HepG2 (cell line): Measurements from ENCODE around the gene CCDC57. TPM values are rescaled to one million over a fixed set of nuclear protein-coding genes. Genes with fewer than 3 reads are reported as not detected.

Experiments
- AGO1 ChIP-seq: fragments of 200-400 bp; formaldehyde crosslinking; IDR thresholded peaks from 2 replicates; pipeline ENCODE4 v1.6.1; 2017; ENCODE audit warnings: mild to moderate bottlenecking, low read depth, low read length, moderate library complexity; ENCODE audit not compliant: poor library complexity, severe bottlenecking
- CBFB ChIP-seq: sonication (generic); formaldehyde crosslinking; IDR thresholded peaks from 2 replicates; pipeline ENCODE4 v1.4.0; 2020; ENCODE audit warnings: missing genetic modification reagents
- CHD2 ChIP-seq: IDR thresholded peaks from 2 replicates; pipeline ENCODE4 v1.6.1; 2011; ENCODE audit warnings: low read depth, low read length, improper control_type of control experiment
- DMAP1 ChIP-seq: IDR thresholded peaks from 2 replicates; pipeline ENCODE4 v1.6.1; 2016
- DNMT1 ChIP-seq: sonication (generic); formaldehyde crosslinking; IDR thresholded peaks from 2 replicates; pipeline ENCODE4 v1.5.1; 2020; ENCODE audit warnings: mild to moderate bottlenecking, missing genetic modification reagents
- DR1 ChIP-seq: sonication (generic); formaldehyde crosslinking; IDR thresholded peaks from 2 replicates; pipeline ENCODE4 v1.8.0; 2021; ENCODE audit warnings: mild to moderate bottlenecking, missing genetic modification reagents, inconsistent platforms
- FOXK1 ChIP-seq: sonication (generic); formaldehyde crosslinking; IDR thresholded peaks from 2 replicates; pipeline ENCODE4 v1.4.0; 2020; ENCODE audit warnings: low read depth, missing genetic modification reagents, borderline replicate concordance
- HOXA9 ChIP-seq: sonication (generic); formaldehyde crosslinking; IDR thresholded peaks from 2 replicates; pipeline ENCODE4 v1.8.1; 2022; ENCODE audit warnings: missing genetic modification reagents, mild to moderate bottlenecking, moderate library complexity, borderline replicate concordance
- MEIS1 ChIP-seq: sonication (generic); formaldehyde crosslinking; IDR thresholded peaks from 2 replicates; pipeline ENCODE4 v1.9.0; 2021; ENCODE audit warnings: mild to moderate bottlenecking, missing genetic modification reagents, moderate library complexity, borderline replicate concordance
- MLX ChIP-seq: IDR thresholded peaks from 2 replicates; pipeline ENCODE4 v1.6.1; 2016
- MNT ChIP-seq: fragments of 450-650 bp; IDR thresholded peaks from 2 replicates; pipeline ENCODE4 v1.6.1; 2016
- NFRKB ChIP-seq: fragments of 450-650 bp; IDR thresholded peaks from 2 replicates; pipeline ENCODE4 v1.6.1; 2017
- TEAD3 ChIP-seq: optimal IDR thresholded peaks from 2 replicates; pipeline ENCODE3; 2016; ENCODE audit warnings: borderline replicate concordance
- TRIM22 ChIP-seq: fragments of 450-650 bp; IDR thresholded peaks from 2 replicates; pipeline ENCODE4 v1.6.1; 2017
- ZBTB7A ChIP-seq: sonication (generic); formaldehyde crosslinking; IDR thresholded peaks from 2 replicates; pipeline ENCODE4 v1.8.0; 2022; ENCODE audit warnings: mild to moderate bottlenecking, missing genetic modification reagents
- ZFP82 ChIP-seq: sonication (generic); formaldehyde crosslinking; IDR thresholded peaks from 2 replicates; pipeline ENCODE4 v1.5.1; 2020; ENCODE audit warnings: mild to moderate bottlenecking, missing genetic modification reagents, borderline replicate concordance
- ZKSCAN1 ChIP-seq: fragments of 150-350 bp; IDR thresholded peaks from 2 replicates; pipeline ENCODE4 v1.6.1; 2014; ENCODE audit warnings: low read length
- ZNF10 ChIP-seq: sonication (generic); formaldehyde crosslinking; IDR thresholded peaks from 2 replicates; pipeline ENCODE4 v1.4.0; 2020; ENCODE audit warnings: mild to moderate bottlenecking, low read depth, missing genetic modification reagents, borderline replicate concordance
- ZNF292 ChIP-seq: sonication (generic); formaldehyde crosslinking; IDR thresholded peaks from 2 replicates; pipeline ENCODE4 v1.8.1; 2022; ENCODE audit warnings: mild to moderate bottlenecking, low read depth, missing genetic modification reagents, borderline replicate concordance
- ZNF451 ChIP-seq: sonication (generic); formaldehyde crosslinking; IDR thresholded peaks from 2 replicates; pipeline ENCODE4 v1.5.0; 2020; ENCODE audit warnings: mild to moderate bottlenecking, missing genetic modification reagents
- ZNF605 ChIP-seq: sonication (generic); formaldehyde crosslinking; IDR thresholded peaks from 2 replicates; pipeline ENCODE4 v1.8.0; 2022; ENCODE audit warnings: mild to moderate bottlenecking, missing genetic modification reagents
- ZSCAN12 ChIP-seq: sonication (generic); formaldehyde crosslinking; IDR thresholded peaks from 2 replicates; pipeline ENCODE4 v1.9.0; 2021; ENCODE audit warnings: mild to moderate bottlenecking, missing genetic modification reagents
- polyA plus RNA-seq, 8 experiments: library from polyadenylated mRNA; depleted of rRNA in 3 of 8; stranded (reverse) in 7 of 8; unstranded in 1 of 8; fragments of >200 nt; fragmentation: Illumina TruSeq in 4 of 8; extraction: Trizol in 4 of 8; gene quantifications; 2 replicates each; pipeline versions ENCODE4 v1.2.1 to v1.2.3, GENCODE V29; 2011 to 2016; ENCODE audit warnings: low read depth in 4 of 8, missing spikeins in 1 of 8, mixed read lengths in 1 of 8; ENCODE audit not compliant: insufficient read depth in 1 of 8
- total RNA-seq, 5 experiments: library from RNA; depleted of rRNA; stranded (reverse); fragments of >200 nt; fragmentation: Illumina TruSeq; extraction: Trizol; gene quantifications; 2 replicates each; pipeline ENCODE4 v1.2.3, GENCODE V29; 2016; ENCODE audit warnings: low read depth in 1 of 5
- TF ChIP-seq, protein P1 (sequence below): sonication (generic); formaldehyde crosslinking; IDR thresholded peaks from 2 replicates; pipeline ENCODE4 v1.5.0; 2020; ENCODE audit warnings: mild to moderate bottlenecking, missing genetic modification reagents
- TF ChIP-seq, protein P2 (sequence below): sonication (generic); formaldehyde crosslinking; conservative IDR thresholded peaks from 2 replicates; pipeline ENCODE4 v1.8.0; 2022; ENCODE audit warnings: low read depth, missing genetic modification reagents

Gene CCDC57
- total and polyA plus RNA-seq, 2 of the 13 experiments (the other 11 are each of a cell fraction or from before 2014, with no cell fraction given), result 59.3 to 59.9 TPM

DNA sequence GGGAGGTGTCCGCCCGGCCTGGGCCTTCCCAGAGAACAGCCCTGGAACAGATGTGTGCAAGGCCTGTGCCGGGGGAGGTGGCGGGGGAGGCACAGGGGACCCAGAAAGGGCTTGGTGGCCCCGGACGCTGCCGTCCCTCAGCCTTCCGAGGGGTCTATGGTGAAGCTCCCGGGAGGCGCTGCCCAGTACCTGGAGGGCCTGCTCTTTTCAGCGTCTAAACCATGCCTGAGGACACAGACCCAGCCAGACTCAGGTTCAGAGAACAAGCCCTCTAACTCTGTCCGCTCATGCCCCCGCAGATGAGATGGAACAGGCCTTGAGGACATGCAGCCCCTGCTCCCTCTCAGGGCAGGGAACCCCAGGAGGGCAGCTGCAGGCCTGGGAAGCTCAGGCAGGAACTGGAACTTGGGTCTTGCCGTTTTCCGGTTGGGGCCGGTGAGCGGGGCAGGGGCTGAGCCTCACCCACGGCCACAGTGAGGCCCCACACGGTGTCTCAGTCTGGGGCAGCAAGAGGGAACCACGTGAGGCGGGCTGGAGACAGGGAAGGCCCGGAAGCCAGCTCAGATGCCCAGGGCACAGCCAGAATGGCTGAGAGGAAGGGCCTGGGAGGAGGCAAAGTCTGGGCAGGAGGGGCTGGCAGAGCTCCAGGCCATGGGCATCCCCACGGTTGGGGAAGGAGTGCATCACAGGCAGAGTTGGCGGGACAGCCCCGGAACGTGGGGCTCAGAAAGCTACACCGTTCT is 28.7 kb upstream of the CCDC57 start (continued):
- TF ChIP-seq CBFB (CRISPR knock-in tag), result peak; percentile 59; the same call in 1 of the 2 replicates
- peak; percentile 41; the same call in 1 of the 2 replicates for TF ChIP-seq MLX (CRISPR knock-in tag)
- 0 out of 2 replicates have a peak, but pooled peaks have one; percentile 44 for TF ChIP-seq DR1 (CRISPR knock-in tag)
- peak; percentile 46; the same call in 1 of the 2 replicates for TF ChIP-seq DMAP1 (CRISPR knock-in tag)
- TF ChIP-seq MEIS1, result no peak
- TF ChIP-seq HOXA9 (CRISPR knock-in tag), result no peak
- no peak for TF ChIP-seq NFRKB
- peak; percentile 7; the same call in 1 of the 2 replicates for TF ChIP-seq ZBTB7A (CRISPR knock-in tag)
- 0 out of 2 replicates have a peak, but pooled peaks have one; percentile 22 for TF ChIP-seq ZFP82 (CRISPR knock-in tag)
- no peak for TF ChIP-seq ZNF10 (CRISPR knock-in tag)
- TF ChIP-seq MNT, result no peak
- TF ChIP-seq, protein P1, sequence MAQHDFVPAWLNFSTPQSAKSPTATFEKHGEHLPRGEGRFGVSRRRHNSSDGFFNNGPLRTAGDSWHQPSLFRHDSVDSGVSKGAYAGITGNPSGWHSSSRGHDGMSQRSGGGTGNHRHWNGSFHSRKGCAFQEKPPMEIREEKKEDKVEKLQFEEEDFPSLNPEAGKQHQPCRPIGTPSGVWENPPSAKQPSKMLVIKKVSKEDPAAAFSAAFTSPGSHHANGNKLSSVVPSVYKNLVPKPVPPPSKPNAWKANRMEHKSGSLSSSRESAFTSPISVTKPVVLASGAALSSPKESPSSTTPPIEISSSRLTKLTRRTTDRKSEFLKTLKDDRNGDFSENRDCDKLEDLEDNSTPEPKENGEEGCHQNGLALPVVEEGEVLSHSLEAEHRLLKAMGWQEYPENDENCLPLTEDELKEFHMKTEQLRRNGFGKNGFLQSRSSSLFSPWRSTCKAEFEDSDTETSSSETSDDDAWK, result no peak
- TF ChIP-seq AGO1, result peak; percentile 99
- peak; percentile 67 for TF ChIP-seq ZNF451 (CRISPR knock-in tag)
- 0 out of 2 replicates have a peak, but pooled peaks have one; percentile 19 for TF ChIP-seq ZSCAN12 (CRISPR knock-in tag)
- TF ChIP-seq TRIM22, result no peak
- TF ChIP-seq, protein P2, sequence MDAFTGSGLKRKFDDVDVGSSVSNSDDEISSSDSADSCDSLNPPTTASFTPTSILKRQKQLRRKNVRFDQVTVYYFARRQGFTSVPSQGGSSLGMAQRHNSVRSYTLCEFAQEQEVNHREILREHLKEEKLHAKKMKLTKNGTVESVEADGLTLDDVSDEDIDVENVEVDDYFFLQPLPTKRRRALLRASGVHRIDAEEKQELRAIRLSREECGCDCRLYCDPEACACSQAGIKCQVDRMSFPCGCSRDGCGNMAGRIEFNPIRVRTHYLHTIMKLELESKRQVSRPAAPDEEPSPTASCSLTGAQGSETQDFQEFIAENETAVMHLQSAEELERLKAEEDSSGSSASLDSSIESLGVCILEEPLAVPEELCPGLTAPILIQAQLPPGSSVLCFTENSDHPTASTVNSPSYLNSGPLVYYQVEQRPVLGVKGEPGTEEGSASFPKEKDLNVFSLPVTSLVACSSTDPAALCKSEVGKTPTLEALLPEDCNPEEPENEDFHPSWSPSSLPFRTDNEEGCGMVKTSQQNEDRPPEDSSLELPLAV, result no peak; the same call in 1 of the 2 replicates
- peak; percentile 66 for TF ChIP-seq TEAD3 (CRISPR knock-in tag)
- peak; percentile 13; the same call in 1 of the 2 replicates for TF ChIP-seq FOXK1 (CRISPR knock-in tag)
- no peak; the same call in 1 of the 2 replicates for TF ChIP-seq ZNF292
- TF ChIP-seq ZNF605, result no peak; the same call in 1 of the 2 replicates
- TF ChIP-seq ZKSCAN1, result no peak
- peak; percentile 97; the same call in 1 of the 2 replicates for TF ChIP-seq DNMT1 (CRISPR knock-in tag)
- no peak for TF ChIP-seq CHD2
